ENCODE measurements around the gene RAD21L1. TPM values are rescaled to one million over a fixed set of nuclear protein-coding genes. Genes with fewer than 3 reads are reported as not detected.

RAD21L1 gene
- total RNA-seq, 1 donor from 2014 or later: not detected

GRCh38 chr20:1273366-1273765 lies 47.5 kb downstream of the RAD21L1 start:
- H3K9me3 Mint-ChIP-seq (ENCODE audit: low read depth): no peaks in the 10 kb centered on the region

GRCh38 chr20:1274485-1275311 lies 48.9 kb downstream of the RAD21L1 start:
- no peak for DNase-seq (ENCODE audit: low spot score, unreplicated experiment)
- TF ChIP-seq CTCF (IDR thresholded peaks at IDR 0.05; ENCODE audit: unreplicated experiment): no peak
- no peaks in the 10 kb centered on the region for H3K9me3 Mint-ChIP-seq (ENCODE audit: low read depth)
- no peaks in the 10 kb centered on the region for H3K4me1 Mint-ChIP-seq (ENCODE audit: low read depth)
- no peak overlapping the region for H3K4me3 Mint-ChIP-seq (ENCODE audit: low read depth)
- no peak overlapping the region for H3K27ac Mint-ChIP-seq
- H3K36me3 Mint-ChIP-seq (ENCODE audit: insufficient read depth): no peaks in the 10 kb centered on the region
- H3K27me3 Mint-ChIP-seq: no peaks in the 10 kb centered on the region

More at GRCh38 chr20:1273366-1273765, 47.5 kb downstream of the RAD21L1 start:
- DNase-seq (ENCODE audit: low spot score, unreplicated experiment): no peak
- Mint-ChIP-seq H3K27ac (no peak overlapping the region), H3K27me3 (peaks cover 8% of the 10 kb centered on the region), H3K36me3 (ENCODE audit: insufficient read depth) (no peaks in the 10 kb centered on the region), H3K4me1 (ENCODE audit: low read depth) (no peaks in the 10 kb centered on the region), H3K4me3 (ENCODE audit: low read depth) (no peak overlapping the region)
- no peak for TF ChIP-seq CTCF (IDR thresholded peaks at IDR 0.05; ENCODE audit: unreplicated experiment)

GRCh38 chr20:1275919-1276318 lies 50.1 kb downstream of the RAD21L1 start:
- Mint-ChIP-seq H3K9me3 (ENCODE audit: low read depth) (no peaks in the 10 kb centered on the region), H3K4me1 (ENCODE audit: low read depth) (no peaks in the 10 kb centered on the region), H3K4me3 (ENCODE audit: low read depth) (no peak overlapping the region), H3K36me3 (ENCODE audit: insufficient read depth) (no peaks in the 10 kb centered on the region), H3K27ac (no peak overlapping the region), H3K27me3 (no peaks in the 10 kb centered on the region)
- DNase-seq (ENCODE audit: low spot score, unreplicated experiment): no peak
- TF ChIP-seq CTCF (IDR thresholded peaks at IDR 0.05; ENCODE audit: unreplicated experiment): no peak

GRCh38 chr20:1277529-1278322 lies 51.9 kb downstream of the RAD21L1 start:
- no peak overlapping the region for H3K27ac Mint-ChIP-seq
- H3K4me1 Mint-ChIP-seq (ENCODE audit: low read depth): peaks cover 3% of the 10 kb centered on the region
- no peaks in the 10 kb centered on the region for H3K27me3 Mint-ChIP-seq
- H3K36me3 Mint-ChIP-seq (ENCODE audit: insufficient read depth): no peaks in the 10 kb centered on the region
- no peak for TF ChIP-seq CTCF (IDR thresholded peaks at IDR 0.05; ENCODE audit: unreplicated experiment)
- no peak overlapping the region for H3K4me3 Mint-ChIP-seq (ENCODE audit: low read depth)
- H3K9me3 Mint-ChIP-seq (ENCODE audit: low read depth): no peaks in the 10 kb centered on the region
- no peak for DNase-seq (ENCODE audit: low spot score, unreplicated experiment)

- Mint-ChIP-seq H3K4me3 (ENCODE audit: low read depth) (no peak overlapping the region), H3K27me3 (no peaks in the 10 kb centered on the region), H3K4me1 (ENCODE audit: low read depth) (peaks cover 3% of the 10 kb centered on the region), H3K27ac (no peak overlapping the region), H3K9me3 (ENCODE audit: low read depth) (no peaks in the 10 kb centered on the region), H3K36me3 (ENCODE audit: insufficient read depth) (no peaks in the 10 kb centered on the region)
- no peak for DNase-seq (ENCODE audit: low spot score, unreplicated experiment)
- no peak for TF ChIP-seq CTCF (IDR thresholded peaks at IDR 0.05; ENCODE audit: unreplicated experiment)
These were observed 53.1 kb downstream of the RAD21L1 start for GRCh38 chr20:1278993-1279392.
